D341Med (cell line): ENCODE results near the gene GINS2.

Experiments
- DNase-seq: peaks from one replicate; pipeline ENCODE4 v3.0.0; 2012; ENCODE audit warnings: low spot score

Gene GINS2

GRCh38 chr16:85716022-85716679 lies 27.4 kb upstream of the GINS2 start:
- DNase-seq, result no peak

GRCh38 chr16:85715169-85716021 lies 26.6 kb upstream of the GINS2 start:
- DNase-seq, result no peak

- no peak for DNase-seq
Measured at GRCh38 chr16:85712801-85713200, 24.0 kb upstream of the GINS2 start.

- DNase-seq, result no peak
Measured at GRCh38 chr16:85711982-85712587, 23.3 kb upstream of the GINS2 start.

GRCh38 chr16:85710732-85711131 lies 22.0 kb upstream of the GINS2 start:
- no peak for DNase-seq

- no peak for DNase-seq
Measured at GRCh38 chr16:85709766-85710585, 21.2 kb upstream of the GINS2 start.

GRCh38 chr16:85708338-85708737 lies 19.6 kb upstream of the GINS2 start:
- DNase-seq, result no peak

GRCh38 chr16:85707528-85708095 lies 18.9 kb upstream of the GINS2 start:
- no peak for DNase-seq

- no peak for DNase-seq
Measured at GRCh38 chr16:85706449-85707034, 17.8 kb upstream of the GINS2 start.

GRCh38 chr16:85704900-85705846 lies 16.4 kb upstream of the GINS2 start:
- no peak for DNase-seq

GRCh38 chr16:85704011-85704410 lies 15.3 kb upstream of the GINS2 start:
- DNase-seq, result no peak

GRCh38 chr16:85699628-85700027 lies 10.9 kb upstream of the GINS2 start:
- no peak for DNase-seq

GRCh38 chr16:85698935-85699558 lies 10.3 kb upstream of the GINS2 start:
- no peak for DNase-seq

GRCh38 chr16:85698459-85698891 lies 9.7 kb upstream of the GINS2 start:
- no peak for DNase-seq

- DNase-seq, result no peak
Measured at GRCh38 chr16:85697431-85697830, 8.7 kb upstream of the GINS2 start.

- no peak for DNase-seq
Measured at GRCh38 chr16:85696781-85697180, 8.0 kb upstream of the GINS2 start.

- DNase-seq, result no peak
Measured at GRCh38 chr16:85695196-85696128, 6.7 kb upstream of the GINS2 start.

GRCh38 chr16:85690469-85691064 lies 1.8 kb upstream of the GINS2 start:
- DNase-seq, result no peak
